Transverse colon (tissue), 4 donors: ENCODE data around the gene ZNF346.

Experiments used
- CTCF ChIP-seq, 5 experiments: fragments of 200-600 bp in 3 of 5; fragments of 450-650 bp in 2 of 5; sonication (generic) in 3 of 5; IDR thresholded peaks; 1 replicate in 2 of 5; 2 replicates in 3 of 5; pipeline ENCODE4 v1.5.1; 2016 to 2017; ENCODE audit warnings: antibody characterized with exemption in 5 of 5, inconsistent platforms in 3 of 5, mild to moderate bottlenecking in 2 of 5, moderate library complexity in 1 of 5
- EP300 ChIP-seq: sonication (generic); formaldehyde crosslinking; IDR thresholded peaks from one replicate; pipeline ENCODE4 v1.6.1; 2017; ENCODE audit warnings: antibody characterized with exemption, low read depth
- POLR2A ChIP-seq: fragments of 450-650 bp; IDR thresholded peaks from one replicate; pipeline ENCODE4 v1.6.1; 2016; ENCODE audit warnings: antibody characterized with exemption, mild to moderate bottlenecking, moderate library complexity
- POLR2AphosphoS5 ChIP-seq, 3 donors: sonication (generic); formaldehyde crosslinking; IDR thresholded peaks; one replicate each; pipeline ENCODE4 v1.6.1; 2016; ENCODE audit warnings: antibody characterized with exemption in 3 of 3

- TF ChIP-seq CTCF (IDR thresholded peaks at IDR 0.05): no peak
- no peak for TF ChIP-seq POLR2AphosphoS5 (IDR thresholded peaks at IDR 0.05)
- no peak for TF ChIP-seq POLR2A
- TF ChIP-seq EP300: no peak
These were observed 101.4 kb downstream of the ZNF346 start for GRCh38 chr5:177123789-177124485.
